Daoy (cell line): ENCODE data around the gene SUMF1. TPM values are rescaled to one million over a fixed set of nuclear protein-coding genes. Genes with fewer than 3 reads are reported as not detected.

Experiments used
- DNase-seq: peaks from one replicate; pipeline ENCODE4 v3.0.0-alpha.2; 2015; ENCODE audit warnings: low read depth
- total RNA-seq: library from RNA; depleted of rRNA; stranded (reverse); fragments of >200 nt; shearing (Covaris generic); gene quantifications from 2 replicates; pipeline ENCODE4 v1.2.3, GENCODE V29; 2014

SUMF1 gene
- total RNA-seq, 1 experiment from 2014 or later = 11.0 TPM

DNA sequence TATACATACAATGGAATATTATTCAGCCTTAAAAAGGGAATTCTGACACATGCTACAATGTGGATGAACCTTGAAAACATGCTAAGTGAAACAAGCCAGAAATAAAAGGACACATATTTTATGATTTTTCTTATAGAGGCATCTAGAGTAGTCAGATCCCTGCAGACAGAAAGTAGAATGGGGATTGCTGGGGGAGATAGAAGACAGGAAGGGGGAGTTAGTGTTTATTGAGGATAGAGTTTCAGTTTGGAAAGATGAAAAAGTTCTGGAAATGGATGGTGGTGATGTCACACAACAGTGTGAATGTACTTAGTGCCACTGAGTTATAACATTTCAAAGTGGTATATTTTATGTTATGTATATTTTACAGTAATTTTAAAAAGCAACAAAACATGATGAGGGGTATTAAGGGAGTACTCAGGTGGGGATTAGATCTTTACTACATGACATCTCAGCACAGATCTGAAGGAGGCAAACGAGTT, 30.8 kb upstream of the SUMF1 start:
- no peak for DNase-seq

DNA sequence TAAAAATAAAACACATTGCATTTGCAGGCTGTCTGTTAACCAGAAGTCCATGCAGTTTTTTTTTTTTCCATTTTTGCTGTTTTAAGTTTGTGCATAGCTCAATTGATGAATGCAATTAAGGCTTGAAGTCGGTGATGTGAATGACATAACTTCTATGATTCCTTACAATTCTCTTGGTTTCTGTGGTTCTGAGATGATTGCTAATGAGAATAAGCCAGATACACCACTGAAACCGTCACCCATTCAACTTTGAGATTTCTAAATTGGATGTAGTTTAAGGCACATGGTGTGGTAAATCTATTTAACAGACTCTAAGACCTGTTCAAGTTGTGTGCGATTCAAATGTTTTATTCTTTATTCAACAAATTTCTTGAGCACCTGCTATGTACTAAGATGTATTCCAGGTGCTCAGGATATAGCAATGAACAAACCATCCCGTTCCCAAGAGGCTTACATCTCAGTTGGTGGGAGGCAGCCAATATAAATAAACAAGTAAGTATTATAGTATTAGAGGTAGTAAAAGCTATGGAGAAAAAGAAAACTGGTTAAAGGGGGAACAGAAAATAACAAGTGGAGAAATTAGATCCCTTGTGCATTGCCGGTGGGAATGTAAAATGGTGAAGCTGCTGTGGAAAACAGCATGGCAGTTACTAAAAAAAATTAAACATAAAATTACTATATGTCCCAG, 30.1 kb upstream of the SUMF1 start:
- no peak for DNase-seq

DNA sequence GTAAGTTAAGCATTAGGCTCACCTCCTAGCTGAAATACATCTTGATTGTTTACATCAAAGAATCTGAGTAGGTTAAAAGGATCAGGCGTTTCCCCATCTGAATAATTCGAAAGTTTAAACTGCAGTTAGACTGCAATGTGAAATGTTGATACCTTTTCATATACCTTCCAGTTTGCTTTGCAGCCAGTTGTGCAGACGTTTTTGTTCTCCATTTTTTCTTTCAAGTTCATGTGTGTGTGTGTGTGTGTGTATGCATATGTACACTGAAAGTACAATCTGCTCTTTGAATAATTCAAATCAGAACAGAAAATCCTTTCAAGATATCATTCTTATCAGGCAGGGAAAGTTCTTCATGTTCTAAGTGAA, 29.0 kb upstream of the SUMF1 start:
- no peak for DNase-seq

DNA sequence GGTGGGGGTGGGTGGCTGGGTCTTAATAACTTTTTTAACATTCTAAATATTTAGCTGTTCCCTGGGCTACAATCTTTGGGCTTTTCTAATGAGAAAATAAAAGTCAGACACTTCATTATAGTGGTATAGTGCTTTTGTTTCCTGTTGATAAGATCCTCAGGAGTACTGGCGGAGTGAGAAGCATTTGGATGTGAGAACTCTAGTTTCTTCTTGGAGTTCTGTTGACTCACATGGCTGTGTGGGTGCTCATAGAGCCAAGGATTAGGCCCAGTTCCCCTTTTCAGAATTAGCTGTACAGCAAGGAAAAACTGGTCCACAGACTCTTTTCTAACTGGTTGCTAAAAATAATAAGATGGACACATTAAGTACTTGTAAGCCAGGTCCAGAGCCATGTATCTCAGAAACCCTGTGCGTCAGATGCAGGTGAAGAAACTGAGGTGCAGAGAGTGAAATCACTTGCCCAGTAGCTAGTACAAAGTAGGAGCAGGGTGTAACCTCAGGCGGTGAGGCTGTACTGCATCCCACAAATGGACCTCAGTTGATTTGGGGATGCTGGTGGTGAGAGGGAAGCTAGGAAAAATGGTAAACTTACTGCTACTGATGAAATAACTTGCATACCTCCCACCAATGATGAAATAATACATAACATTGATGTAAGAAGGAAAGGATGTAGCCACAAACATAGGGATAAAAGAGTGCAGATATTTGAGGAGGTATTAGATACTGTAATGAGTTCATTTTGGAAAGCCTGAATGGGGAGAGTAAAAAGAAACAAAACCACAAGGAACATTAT, 28.4 kb upstream of the SUMF1 start:
- no peak for DNase-seq

DNA sequence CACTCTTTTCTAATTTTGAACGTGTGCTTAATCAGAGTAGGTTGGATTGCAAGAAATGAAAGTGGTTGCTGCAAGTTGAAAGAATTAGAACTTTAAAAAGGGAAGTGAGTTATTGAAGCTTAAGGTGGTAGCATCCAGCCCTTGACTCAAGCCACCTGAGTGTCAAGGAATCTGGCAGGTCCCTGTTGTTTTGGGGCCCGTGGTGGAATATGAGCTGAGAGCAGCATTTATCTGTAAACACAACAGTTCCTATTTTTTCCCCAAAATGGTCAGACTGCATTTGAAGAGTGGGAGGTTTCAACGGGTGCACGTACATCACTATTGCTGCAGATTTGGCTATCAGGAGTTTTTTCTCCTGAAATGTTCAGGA, 27.8 kb upstream of the SUMF1 start:
- no peak for DNase-seq

DNA sequence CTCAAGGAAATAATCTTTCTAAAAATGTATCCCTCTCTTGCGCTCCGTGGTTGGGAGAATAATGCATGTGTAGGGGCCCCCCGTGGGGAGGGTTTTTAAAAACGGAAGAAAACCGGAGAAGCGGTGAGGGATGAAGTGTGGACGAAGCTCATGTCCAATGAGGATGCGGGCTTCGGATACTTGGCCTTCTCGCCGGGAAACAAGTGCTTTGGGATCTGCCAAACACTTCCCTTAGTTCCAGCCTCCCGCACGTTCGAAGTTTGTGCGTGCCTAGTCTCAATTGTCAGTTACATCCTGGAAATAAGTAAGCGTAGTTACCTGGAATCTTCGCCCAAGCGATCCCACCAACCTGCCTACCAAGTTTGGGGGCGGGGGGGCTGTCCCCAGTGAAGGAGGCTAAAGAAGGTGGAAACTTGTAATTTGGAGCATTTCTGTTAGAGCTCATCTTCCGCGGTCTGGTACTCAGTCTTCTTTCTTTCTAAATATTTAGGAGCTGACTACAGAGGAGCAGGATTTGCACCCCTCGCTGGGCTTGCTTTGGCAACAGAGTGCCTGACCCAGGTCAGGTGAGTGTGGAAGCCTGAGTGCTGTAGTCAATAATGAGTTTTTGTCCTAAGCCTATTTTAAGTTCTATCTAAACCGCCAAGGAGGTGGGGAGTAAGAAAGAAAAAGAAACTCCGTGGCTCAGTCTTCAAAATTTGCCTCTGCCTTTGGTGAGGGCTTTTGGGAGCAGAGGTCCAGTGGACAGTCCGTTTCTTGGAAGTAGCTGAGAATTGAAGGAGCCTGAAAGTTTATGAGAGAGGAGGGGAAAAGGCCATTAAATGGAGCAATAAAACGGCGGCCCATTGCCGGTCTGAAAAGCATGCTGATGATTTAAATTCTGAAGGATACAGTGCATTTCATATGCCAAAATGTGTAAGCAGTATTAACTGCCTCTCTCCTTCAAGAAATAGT, 27.1 kb upstream of the SUMF1 start:
- DNase-seq = peak; percentile 17

DNA sequence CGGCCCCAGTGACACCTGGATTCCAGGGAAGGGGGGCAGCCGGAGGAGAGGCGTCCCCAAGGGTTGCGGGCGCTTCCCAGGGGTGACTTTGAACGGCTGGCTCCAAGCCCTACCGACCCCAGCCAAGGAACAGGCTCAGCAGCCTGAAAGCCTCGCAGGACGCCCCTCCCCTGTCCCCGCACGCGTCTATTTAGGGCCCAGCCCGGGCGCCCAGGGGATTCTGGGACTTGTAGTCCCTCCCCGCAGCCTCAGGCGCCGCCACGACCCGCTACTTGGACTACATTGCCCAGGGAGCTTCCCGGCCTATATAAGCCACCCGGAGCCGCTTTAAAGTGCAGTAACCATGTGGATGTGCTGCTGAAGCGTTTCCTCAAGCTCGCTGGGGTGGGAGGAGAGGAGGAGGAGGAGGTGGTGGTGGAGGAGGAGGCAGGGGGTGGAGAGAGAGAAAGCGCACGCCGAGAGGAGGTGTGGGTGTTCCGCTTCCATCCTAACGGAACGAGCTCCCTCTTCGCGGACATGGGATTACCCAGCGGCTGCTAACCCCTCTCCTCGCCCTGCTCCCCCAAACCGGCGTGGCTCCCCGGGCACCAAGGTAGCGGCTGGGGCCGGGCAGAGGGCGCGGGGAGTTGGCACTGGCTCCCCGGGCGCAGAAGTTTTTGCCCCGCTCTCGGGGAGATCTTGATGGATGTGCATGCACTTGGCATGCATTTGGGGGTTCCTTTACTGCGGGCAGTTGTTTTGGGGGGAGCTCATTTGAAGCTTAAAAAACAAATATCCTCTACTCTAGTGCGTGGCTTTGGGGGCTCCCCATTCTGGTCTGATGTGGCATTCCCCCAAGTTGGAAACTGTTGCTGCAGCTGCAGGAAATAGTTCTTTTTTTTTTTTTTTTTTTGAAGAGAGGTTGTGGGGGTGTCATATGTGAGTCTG, 26.2 kb upstream of the SUMF1 start, which contains the start of gene ITPR1:
Gene ITPR1 (plus strand): TSS at position 335 of the 927 bp plus-strand sequence. CDS start 23,144 bp downstream, outside the sequence.
- DNase-seq = peak; percentile 96

DNA sequence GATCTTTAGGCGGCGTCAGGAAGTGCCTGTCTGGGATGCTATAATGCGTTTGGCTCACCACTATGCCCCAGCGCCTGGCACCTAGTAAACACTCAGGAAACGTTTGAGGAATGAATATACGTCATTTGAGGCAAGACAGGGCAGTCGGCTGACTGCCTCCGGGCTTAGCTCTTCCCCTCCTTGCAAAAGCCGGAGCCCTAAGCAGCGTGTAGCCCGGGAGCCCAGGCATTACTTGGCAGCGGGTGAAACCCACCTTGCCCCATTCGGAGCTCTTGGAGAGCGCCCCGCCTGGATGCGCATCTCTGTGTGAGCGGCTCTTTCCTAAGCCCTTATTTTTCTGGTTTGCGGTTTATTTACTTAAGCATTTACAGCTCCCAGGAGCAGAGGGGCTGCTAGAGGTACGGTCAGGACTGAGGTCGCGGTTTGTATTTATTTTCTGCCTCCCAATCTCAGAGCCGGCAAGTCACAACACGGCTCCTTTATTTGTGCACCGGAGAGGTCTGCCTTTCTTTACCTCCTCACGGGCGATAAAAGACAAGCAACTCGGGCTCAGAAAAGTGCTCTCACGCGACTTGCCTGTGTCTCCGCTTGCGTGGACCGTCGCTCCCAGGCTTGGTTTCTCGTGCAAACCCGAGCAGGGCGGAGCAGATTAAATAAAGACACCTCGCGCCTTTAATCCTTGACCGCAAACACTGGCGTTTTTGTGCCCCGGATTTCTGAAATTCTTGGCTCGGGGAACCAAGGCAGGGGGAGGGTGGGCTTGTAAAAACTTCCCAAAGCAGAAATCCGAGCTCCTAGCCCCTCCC, 25.3 kb upstream of the SUMF1 start:
- peak; percentile 60 for DNase-seq

DNA sequence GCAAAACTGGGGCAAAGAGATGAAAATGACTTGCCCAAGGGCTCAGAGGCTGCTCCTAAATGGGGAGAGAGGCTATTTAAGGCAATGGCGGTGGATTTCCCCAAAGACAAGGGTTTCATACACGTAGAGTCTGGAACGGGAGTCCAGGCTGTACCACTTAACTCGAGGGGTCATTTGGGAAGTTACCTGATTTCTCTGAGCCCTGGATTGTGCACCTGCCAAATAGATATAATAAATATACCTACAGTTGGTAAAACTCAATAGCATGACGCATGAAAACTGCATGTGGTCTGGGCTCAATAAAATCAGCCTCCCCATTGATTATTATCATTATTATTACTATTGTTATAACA, 24.8 kb upstream of the SUMF1 start:
- no peak for DNase-seq

DNA sequence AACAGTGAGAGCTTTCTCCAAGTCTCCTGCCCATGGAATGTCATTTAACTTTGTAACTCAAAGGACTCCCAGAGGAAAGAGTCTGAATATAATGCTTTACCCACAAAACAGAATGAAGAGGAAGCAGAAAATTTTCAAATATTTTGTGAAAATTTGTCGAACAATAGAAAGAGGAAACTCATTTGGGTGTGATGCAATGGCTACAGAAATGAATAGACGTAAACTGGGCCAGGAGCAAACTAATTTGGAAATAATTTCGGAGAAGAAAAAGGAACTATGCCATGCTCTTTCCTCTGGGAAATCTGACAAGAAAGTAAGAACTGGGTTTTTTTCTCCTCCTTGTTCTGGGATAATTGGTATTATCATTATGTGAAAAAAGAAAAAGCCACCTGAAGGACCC, 11.2 kb upstream of the SUMF1 start:
- DNase-seq = no peak

DNA sequence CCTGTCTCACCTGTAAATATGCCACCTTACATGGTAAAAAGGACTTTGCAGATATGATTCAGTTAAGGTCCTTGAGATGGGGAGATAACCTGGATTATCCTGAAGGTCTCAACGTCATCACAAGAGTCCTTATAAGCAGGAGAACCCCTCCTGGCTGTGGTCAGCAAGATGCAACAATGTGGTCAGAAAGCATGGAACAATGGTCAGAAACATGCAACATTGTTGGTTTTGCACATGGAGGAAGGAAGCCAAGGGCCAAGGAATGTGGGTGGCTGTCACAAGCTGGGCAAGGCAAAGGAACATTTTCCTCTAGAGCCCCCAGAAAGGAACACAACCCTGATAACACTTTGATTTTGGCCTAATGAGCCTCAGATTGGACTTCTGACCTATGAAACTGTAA, 9.4 kb upstream of the SUMF1 start:
- DNase-seq = no peak

DNA sequence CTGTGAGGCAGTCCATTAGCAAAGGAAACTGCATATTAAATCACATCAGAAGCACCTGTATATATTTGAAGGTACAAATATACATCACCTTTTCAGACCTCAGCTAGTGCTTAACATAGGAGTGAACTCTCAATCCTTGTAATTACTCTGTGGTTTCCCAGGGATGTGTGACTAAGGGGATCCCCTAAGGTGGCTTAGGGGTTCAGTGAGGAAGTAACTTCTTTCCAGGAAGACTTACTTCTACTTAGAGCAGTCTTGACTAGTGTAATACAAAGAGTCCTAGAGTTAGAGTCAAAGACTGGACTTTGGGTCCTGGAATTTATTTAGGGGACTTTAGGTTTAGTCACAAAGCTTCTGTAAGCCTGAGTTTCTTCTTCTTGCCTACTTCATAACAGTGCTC, 8.7 kb upstream of the SUMF1 start:
- DNase-seq = no peak

DNA sequence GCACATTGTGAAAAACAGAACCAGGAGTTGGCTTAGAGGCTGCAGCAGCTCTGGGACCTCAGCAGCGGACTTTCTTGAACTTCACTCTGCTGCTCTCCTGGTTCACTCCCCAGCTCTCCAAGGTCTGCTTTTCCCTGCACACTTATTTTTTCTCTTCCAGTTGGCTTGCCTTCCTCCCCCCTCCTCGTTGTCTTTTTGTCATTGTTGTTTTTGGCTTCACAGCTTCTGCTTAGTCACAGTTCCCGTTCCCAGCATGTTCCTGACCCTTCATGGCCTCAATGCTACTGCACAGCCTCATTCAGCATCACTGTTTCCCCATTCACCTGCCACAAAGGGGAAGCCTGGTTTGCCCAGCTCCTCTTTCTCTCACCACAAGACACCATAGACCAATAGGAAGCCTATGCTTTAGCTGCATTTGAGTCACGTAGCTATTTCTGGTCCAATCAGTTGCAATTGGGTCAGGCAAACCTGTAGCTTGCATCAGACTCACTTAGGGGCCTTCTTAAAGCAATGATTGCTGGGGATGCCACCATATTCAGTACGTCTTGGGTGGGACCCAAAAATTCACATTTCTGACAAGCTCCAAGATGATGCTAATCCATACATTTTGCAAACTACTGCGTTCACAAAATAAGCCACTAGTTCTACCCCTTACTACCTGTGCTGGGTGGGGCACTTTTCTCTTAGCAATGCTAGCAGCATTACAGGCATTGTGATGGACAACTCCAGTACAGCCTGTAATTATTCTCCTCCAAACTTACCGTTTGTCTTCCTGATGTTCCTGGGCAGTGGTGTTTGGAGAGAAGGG, 7.8 kb upstream of the SUMF1 start:
- peak; percentile 70 for DNase-seq

DNA sequence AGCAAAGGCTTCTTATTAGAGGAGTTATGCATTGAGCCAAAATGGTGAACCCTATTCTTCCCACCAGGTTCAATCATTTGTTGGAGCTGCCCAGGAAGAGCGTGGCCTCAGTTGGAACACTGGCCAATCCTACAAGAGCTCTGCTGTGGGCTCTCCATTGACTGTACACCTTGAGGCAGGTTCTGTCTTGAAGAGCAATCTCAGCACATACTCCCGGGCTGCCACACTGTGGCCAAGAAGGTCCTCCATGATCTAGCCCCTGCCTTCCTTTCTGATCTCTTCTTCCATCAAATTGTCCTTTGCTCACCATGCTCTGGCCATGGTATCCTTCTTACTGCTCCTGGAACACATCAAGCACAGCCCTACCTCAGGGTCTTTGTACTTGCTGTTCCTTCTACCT, 5.7 kb upstream of the SUMF1 start:
- DNase-seq = no peak

DNA sequence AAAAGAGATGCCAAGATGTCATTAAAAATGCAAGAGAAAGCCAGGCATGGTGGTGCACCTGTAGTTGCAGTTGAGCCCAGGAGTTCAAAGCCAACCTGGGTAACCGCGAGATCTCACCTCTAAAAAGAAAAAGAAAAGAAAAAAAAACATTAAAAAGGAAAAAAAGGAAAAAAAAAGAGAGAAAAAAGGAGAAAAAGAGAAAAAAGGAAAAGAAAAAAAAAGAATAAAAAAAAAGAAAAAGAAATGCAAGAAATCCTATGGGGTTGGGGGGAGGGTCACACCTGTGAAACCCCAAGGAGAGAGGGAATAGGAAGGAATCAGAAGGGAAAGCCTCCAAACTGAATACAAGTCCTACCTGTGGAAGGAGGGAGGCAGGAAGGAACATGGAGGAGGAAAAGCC, 5.2 kb upstream of the SUMF1 start:
- DNase-seq = no peak

DNA sequence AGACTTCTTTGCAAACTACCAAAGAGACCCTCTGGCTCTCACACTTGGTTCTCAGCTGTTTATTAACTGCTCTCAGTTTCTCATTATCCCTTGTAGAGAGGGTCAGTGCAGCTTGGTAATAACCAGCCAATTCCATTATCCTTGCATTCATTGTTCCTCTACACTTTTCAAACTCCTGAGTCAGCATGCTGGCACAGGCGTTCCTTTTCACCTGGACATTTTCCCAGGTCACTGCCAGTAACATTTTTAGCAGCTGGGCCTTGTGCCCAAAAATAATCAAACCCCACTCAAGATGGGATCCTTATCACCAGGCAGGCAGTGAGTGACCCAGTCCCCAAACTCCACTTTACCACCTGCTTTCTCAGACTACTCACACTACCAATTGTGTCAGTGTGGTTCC, 4.8 kb upstream of the SUMF1 start:
- no peak for DNase-seq

DNA sequence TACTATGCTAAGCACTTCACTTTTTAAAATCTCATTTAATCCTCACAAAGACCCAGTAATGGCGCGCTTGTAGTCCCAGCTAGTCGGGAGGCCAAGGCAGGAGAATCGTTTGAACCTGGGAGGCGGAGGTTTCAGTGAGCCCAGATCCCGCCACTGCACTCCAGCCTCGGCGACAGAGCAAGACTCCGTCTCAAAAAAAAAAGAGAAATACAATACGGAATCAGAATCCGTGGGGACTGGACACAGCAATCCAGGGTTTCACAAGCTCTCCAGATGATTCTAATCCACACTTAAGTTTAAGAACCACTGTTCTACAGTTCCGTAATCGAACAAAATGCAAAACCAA, 426 bp upstream of the SUMF1 start:
- DNase-seq = no peak

DNA sequence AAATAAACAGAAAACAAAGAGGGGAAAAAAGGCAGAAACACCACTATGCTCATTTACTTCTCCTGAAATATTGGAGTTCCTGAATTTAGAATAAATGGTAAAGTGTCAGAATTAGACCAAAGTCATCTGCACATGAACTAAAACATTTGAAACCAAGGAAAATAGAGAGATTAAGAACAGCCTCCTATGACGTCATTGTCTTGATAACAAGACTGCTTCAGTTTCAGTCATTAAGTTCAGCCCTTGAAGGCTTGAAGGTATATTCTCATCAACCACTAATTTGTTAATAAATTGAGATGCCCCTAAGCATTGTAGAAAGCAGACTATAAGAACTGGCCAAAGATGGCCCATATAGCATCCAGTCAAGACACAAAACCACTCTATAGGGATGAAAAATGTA, 2.5 kb downstream of the SUMF1 start:
- no peak for DNase-seq

DNA sequence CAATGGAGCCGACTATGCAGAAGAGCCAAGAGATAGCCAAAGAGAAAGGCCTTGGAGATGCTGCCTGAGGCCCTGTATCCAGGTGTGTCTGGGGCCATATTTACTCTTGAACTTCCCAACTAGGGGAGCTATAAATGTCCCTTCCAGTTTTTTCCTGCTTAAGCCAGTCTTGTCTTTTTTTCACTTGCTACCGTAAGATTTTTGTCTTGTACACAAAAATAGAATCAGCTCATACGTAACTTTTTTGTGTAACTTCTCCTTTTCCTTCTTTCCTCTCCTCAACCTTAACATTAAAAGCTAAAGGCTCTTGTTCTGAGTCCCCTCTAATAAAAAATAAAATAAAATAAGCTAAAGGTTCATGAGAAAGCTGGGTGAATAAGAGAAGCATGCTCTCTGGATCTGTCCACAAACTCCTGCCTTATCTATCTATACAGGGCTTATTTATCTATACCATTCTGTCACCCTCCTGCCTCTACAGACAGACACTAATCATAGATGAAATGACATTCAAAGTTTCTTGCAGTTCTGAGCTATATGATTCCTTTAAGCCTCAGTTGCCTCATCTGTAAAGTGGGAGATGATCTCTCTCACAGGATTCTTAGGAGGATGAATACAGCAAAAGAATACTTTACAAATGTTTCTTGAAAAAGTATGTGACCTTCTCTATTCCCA, 4.6 kb downstream of the SUMF1 start:
- no peak for DNase-seq
